Measurements from ENCODE around the gene KLHL29. TPM values are rescaled to one million over a fixed set of nuclear protein-coding genes. Genes with fewer than 3 reads are reported as not detected.

The KLHL29 gene
- polyA plus RNA-seq, 1 of the 3 experiments (the other 2 are of a cell fraction), result 4.6 TPM

GRCh38 chr2:23745726-23746105, 360.7 kb downstream of the KLHL29 start:
- H3K9me2 ChIP-seq, result no peaks in the 10 kb centered on the region
- no peaks in the 10 kb centered on the region for H3K9me3 ChIP-seq
- DNase-seq, result peak; percentile 65
- no peak overlapping the region for H3K9ac ChIP-seq
- no peak overlapping the region for H3K4me2 ChIP-seq
- peaks cover 0 to 17% of the 10 kb centered on the region in 2 experiments; a peak in 3 of 4 replicates for H3K4me1 ChIP-seq (ENCODE audit: control insufficient read depth in 1 of 2, insufficient read depth in 2 of 2, low read depth in 1 of 2, low read length in 1 of 2)
- TF ChIP-seq TCF12 (IDR thresholded peaks at IDR 0.05) (peak; percentile 72), ZBTB33 (IDR thresholded peaks at IDR 0.05; ENCODE audit: borderline replicate concordance, low read depth) (no peak), FOXJ3 (CRISPR knock-in tag; IDR thresholded peaks at IDR 0.05) (peak; percentile 33; the same call in 1 of the 2 replicates), USF2 (IDR thresholded peaks at IDR 0.05; ENCODE audit: borderline replicate concordance, low read depth, low read length) (no peak), RAD21 (IDR thresholded peaks at IDR 0.05; ENCODE audit: low read length) (0 out of 2 replicates have a peak, but pooled peaks have one; percentile 1), EP300 (IDR thresholded peaks at IDR 0.05; ENCODE audit: borderline replicate concordance in 1 of 2, low read depth in 1 of 2, low read length in 1 of 2) (peak in 1 of 2 experiments; percentile 43; a peak in 1 of 4 replicates), RCOR1 (IDR thresholded peaks at IDR 0.05; ENCODE audit: low read length) (peak; percentile 99), TEAD4 (IDR thresholded peaks at IDR 0.05; ENCODE audit: borderline replicate concordance, insufficient read depth) (no peak), CHD2 (IDR thresholded peaks at IDR 0.05; ENCODE audit: low read length, partially characterized antibody) (peak; percentile 85), NRF1 (IDR thresholded peaks at IDR 0.05; ENCODE audit: low read depth, low read length) (no peak), SIN3A (IDR thresholded peaks at IDR 0.05; ENCODE audit: borderline replicate concordance, low read depth, low read length) (no peak), NFIC (IDR thresholded peaks at IDR 0.05; ENCODE audit: borderline replicate concordance) (peak; percentile 31; the same call in 1 of the 2 replicates), TAF1 (IDR thresholded peaks at IDR 0.05; ENCODE audit: borderline replicate concordance, low read depth, low read length) (no peak)
- H2AFZ ChIP-seq (ENCODE audit: low read depth), result no peak overlapping the region
- H3F3A ChIP-seq (replicated peaks; ENCODE audit: insufficient read depth), result no peaks in the 10 kb centered on the region
- peaks cover 7 to 12% of the 10 kb centered on the region in 2 experiments for H3K36me3 ChIP-seq (replicated peaks in 1 of 2; ENCODE audit: control insufficient read depth in 1 of 2, insufficient read depth in 2 of 2, low read length in 1 of 2)
- no peaks in the 10 kb centered on the region for H3K27me3 ChIP-seq (ENCODE audit: insufficient read depth)
- H4K20me1 ChIP-seq (ENCODE audit: insufficient read depth), result no peaks in the 10 kb centered on the region
- no peak overlapping the region for H3K4me3 ChIP-seq (ENCODE audit: low read depth in 2 of 2, low read length in 1 of 2)
- ChIA-PET POLR2A (interaction anchor here (0.5 to 1.0 kb wide), 2 partner anchors 108 to 838 kb away, joined by 3 to 4 read pairs; no protein-coding TSS in a partner anchor), CTCF (interaction anchor here (0.6 to 1.0 kb wide), 4 partner anchors 11 to 110 kb away, joined by 3 to 4 read pairs (median 3); no protein-coding TSS in a partner anchor)
- peak overlapping the region in 1 of 2 experiments; percentile 77; a peak in 2 of 4 replicates for H3K27ac ChIP-seq (ENCODE audit: low read depth in 2 of 2, low read length in 1 of 2)
- no peaks in the 10 kb centered on the region for H3K79me2 ChIP-seq (ENCODE audit: insufficient read depth)

Data from SK-N-SH (cell line).